HG03280 (cell line): ENCODE measurements around the gene ZNF485.
"Not testable (repeated sequence)": the region's sequence is repeated elsewhere in the genome, so short reads cannot be mapped to it uniquely, and the experiment has no call there.

Source experiments
- ATAC-seq: cut with Tn5 transposase; IDR thresholded peaks from one replicate; pipeline ENCODE4 v1.9.1; 2021; ENCODE audit warnings: mild to moderate bottlenecking, moderate library complexity; ENCODE audit not compliant: unreplicated experiment

ZNF485 gene

DNA sequence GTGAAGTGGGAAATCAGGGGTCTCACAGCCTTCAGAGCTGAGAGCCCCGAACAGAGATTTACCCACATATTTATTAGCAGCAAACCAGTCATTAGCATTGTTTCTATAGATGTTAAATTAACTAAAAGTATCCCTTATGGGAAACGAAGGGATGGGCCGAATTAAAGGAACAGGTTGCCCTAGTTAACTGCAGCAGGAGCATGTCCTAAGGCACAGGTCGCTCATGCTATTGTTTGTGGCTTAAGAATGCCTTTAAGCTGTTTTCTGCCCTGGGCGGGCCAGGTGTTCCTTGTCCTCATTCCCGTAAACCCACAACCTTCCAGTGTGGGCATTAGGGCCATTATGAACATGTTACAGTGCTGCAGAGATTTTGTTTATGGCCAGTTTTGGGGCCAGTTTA is 4.7 kb upstream of the ZNF485 start:
- ATAC-seq, result not testable (repeated sequence)

DNA sequence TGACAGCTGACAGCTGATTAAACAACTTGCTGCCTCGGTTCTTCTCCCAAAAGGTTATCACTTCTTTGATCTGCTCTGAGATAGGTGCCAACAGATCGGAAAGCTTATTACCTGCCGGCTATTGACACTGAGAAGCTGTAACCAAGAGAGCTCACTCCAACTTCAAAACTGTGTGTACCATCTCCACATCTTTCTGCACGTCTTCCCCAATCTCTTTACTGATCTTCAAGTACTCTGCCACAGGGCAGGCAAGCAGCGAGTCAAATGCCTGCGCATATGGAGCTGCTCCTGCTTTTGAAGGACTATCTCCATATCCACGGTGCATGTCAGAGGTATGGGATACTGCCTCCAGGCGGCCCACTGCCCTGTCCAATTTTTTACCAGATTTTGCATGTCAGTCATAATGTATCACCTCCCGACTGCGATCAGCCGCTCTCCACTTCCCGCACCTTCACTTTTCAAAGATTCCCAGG is 352 bp upstream of the ZNF485 start:
- peak; percentile 18 for ATAC-seq

DNA sequence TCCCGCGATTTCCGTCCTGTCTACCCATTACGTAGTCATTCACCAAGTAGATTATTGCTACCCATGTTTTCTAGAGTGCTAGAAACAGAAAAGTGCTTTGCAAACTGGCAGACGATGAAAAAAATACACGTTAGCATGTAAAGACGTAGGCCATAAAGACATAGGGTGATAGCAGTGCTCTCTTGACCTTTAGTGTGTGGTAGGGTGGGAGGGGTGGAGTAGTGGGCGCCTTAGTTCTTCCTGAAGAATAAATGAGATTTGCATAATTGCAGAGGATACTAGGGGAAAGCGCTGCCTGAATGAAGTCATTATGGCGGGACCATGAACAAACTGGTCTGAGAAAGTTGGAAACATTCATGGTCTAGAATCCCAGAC is 948 bp downstream of the ZNF485 start:
- no peak for ATAC-seq

DNA sequence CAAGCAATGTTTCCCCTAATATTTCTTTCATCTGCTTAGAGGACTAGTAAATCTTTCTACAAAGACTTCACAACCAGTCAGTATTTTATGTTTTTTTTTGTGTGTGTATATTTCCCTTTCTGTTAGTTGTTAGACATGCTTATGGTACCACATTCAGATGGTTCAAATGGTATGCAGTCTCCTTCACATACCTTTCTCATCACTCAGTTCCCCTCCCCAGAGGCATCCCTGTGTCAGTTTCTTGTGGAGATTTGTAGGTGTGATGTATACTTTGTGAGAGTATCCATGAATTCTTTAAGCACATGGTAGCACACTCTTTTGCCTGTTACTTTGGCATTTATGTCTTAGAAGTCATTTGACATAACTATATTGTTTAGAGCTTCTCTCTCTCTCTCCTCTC is 4.4 kb downstream of the ZNF485 start:
- no peak for ATAC-seq

DNA sequence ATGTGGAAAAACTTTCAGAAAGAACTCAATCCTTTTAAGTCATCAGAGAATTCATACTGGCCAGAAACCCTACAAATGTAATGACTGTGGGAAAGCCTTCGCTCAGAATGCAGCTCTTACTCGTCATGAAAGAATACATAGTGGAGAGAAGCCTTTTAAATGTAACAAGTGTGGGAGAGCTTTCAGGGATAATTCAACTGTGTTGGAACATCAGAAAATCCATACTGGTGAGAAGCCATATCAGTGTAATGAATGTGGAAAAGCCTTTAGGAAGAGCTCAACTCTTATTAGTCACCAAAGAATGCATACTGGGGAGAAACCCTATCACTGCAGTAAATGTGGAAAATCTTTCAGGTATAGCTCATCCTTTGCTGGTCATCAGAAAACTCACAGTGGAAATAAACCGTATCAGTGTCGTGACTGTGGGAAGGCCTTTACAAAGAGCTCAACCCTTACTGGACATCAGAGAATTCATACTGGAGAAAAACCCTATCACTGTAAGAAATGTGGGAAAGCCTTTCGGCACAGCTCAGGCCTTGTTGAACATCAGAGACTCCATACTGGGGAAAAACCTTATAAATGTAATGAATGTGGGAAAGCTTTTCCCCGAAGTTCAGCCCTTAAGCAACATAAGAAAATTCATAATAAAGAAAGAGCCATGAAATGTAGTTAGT is 10.6 kb downstream of the ZNF485 start:
- no peak for ATAC-seq

DNA sequence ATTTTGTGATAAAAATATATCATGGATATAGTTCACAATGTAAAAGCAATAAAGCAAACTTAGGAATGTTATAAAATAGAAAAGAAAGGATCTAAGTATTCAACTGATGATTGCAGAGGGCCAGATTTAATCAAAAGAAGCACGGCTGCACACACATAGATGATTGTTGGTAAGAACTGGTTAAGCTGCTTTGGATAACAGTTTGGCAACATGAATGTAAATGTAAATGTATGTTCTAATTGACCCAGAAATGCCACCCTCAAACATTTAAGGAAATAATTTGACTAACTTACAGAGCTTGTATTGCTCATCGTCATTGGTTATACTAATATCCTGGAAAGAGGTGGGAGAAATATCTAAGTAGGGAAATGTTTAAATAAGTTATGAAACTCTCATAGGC is 13.1 kb downstream of the ZNF485 start:
- ATAC-seq, result no peak

DNA sequence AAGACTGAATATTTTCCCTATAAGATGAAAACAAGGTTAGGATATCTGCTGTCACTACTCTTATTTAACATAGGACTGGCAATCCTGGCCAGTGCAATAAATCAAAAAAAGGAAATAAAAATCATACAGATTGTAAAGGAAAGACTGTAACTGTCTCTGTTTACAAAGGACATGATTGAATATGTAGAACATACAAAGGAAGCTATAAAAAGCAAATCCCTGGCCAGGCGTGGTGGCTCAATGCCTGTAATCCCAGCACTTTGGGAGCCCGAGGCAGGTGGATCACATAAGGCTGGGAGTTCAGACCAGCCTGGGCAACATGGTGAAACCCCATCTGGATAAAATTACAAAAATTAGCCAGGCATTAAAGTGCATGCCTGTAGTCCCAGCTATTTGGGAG is 15.8 kb downstream of the ZNF485 start:
- no peak for ATAC-seq

DNA sequence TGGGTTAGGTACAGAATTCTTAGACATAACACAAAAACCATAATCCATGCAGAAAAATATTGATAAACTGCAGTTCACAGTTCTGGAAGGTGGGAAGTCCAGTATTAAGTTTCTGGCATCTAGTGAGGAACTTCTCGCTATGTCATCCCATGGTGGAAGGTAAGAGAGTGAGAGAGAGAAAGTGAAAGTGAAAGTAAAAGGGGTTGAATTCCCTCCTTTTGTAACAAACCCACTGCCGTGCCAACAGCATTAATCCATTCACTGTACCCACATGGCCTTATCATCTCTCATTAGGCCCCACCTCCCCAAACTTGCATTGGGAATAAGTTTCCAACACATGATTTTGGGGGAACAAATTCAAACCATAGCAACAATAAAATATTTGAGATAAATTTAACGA is 17.1 kb downstream of the ZNF485 start:
- ATAC-seq, result no peak

DNA sequence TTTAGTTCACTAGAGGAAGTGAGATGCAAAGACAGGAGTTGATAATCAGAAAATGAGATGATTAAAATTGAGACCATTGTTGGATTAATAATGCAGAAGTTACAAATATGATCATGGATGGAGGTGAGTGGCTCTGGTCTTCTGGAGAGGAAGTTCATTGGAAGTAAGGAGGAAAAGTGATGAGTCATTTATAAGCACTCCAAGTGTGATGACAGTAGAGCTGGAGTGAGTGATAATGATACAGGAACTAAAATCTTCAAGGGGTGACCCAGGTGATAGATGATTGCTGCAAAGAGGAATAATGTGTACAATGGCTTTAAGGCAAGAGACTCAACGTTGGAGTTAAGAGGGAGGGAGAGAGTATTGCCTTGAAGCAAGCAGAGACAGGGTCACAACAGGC is 21.7 kb downstream of the ZNF485 start:
- ATAC-seq, result no peak

DNA sequence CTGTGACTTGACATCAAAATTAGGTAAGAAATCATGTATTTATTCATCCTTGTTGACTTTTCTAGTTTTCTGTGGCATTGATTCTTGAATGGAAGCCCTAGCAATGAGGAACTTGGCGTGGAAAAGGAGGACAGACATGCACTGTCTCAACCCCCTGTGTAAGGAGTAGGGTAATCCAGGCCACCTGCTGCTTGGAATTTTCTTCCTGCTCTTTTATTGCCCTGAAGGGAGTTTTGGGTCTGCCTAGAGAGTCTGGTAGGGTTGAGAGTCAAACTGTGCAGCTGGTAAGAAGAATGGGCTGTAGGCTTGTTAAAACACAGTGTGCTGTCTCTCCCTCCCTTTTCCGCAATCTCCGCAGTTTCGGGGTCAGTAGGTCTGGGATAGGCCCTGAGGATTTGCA is 22.7 kb downstream of the ZNF485 start:
- no peak for ATAC-seq

DNA sequence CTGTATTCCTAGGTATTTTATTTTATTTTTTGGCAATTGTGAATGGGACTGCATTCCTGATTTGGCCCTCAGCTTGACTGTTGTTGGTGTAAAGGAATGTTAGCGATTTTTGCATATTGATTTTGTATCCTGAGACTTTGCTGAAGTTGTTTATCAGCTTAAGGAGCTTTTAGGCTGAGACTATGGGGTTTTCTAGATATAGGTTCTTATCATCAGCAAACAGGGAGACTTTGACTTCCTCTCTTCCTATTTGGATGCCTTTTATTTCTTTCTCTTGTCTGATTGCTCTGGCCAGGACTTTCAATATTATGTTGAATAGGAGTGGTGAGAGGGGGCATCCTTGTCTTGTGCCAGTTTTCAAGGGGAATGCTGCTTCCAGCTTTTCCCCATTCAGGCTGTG is 29.6 kb downstream of the ZNF485 start:
- not testable (repeated sequence) for ATAC-seq

DNA sequence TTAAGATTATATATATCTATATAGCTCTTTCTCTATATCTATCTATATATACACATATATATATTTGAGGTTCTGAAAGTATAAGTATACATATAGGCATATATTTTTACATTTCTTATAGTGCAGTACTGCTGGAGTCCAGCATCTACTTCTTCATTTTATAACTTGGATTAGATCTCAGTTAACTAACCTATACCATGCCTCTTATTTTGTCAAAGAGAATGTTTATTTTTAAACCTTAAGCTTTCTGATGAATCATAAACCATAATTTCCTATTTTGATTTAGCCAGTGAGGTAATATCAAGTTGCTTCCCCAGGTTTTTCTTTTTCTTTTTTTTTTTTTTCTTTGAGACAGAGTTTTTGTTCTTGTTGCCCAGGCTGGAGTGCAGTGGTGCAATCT is 34.4 kb downstream of the ZNF485 start:
- ATAC-seq, result no peak

DNA sequence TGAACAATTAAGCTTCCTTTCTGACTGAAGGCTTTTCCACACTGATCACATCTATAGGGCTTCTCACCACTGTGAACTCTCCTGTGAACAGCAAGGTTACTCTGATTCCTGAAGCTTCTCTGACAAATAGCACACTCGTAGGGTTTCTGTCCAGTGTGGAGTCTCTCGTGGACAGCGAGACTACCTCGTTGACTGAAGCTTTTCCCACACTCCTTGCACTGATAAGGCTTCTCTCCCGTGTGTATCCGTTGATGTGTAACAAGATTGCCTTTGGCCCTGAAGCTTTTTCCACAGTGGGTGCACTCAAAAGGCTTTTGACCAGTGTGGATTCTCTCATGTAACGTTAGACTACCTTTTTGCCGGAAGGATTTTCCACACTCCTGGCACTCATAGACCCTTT is 38.0 kb downstream of the ZNF485 start:
- no peak for ATAC-seq

DNA sequence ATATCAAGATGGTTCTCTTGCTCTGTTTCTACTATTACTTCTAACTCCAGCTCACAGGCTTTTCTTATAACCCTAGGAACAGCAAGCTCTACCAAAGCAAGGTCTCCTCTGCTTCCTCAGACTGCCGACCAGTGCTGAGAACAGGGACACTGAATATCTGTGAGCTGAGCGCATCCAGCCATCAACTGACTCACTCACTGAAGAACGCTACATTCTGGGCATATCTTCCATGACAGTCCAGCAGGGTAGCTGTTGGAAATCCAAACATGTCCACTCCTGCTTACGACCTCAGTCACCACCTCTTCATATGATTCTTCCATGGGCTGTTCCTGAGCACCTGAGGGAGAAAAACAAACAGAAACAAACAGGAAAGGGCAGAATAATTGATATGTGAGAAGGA is 39.6 kb downstream of the ZNF485 start:
- no peak for ATAC-seq

DNA sequence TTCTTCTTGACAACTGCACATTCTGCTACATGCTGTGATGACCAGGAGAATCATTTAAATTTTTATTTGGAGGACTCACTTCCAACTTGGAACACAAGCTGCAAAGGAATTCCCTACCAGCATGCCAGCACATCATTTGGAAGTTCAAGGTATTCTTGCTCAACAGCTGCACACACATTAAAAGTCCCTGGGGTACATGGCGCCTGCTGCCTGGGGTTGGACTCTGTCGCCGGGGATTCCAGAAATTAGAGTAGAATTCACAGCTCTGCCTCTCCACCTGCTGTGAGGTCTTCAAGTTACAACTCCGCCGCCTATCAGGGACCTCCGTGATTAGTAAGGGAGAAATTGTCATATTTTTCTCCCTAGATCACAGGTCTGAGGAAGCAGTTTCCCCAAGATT is 41.3 kb downstream of the ZNF485 start:
- no peak for ATAC-seq

DNA sequence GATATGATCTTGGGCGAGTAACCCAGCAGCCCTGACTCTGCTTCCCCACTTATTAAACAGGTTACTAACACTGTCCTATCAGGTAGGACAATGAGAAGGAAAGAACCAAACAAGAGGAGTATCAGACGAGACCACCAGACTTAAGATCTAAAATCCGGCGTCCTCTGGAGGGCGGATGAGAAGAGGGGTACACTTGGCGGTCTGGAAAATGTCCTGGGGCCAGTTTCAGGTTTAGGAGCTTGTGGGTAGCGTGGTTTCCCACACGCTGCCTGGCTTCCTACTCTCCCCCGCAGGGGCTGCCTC is 41.8 kb downstream of the ZNF485 start:
- no peak for ATAC-seq

DNA sequence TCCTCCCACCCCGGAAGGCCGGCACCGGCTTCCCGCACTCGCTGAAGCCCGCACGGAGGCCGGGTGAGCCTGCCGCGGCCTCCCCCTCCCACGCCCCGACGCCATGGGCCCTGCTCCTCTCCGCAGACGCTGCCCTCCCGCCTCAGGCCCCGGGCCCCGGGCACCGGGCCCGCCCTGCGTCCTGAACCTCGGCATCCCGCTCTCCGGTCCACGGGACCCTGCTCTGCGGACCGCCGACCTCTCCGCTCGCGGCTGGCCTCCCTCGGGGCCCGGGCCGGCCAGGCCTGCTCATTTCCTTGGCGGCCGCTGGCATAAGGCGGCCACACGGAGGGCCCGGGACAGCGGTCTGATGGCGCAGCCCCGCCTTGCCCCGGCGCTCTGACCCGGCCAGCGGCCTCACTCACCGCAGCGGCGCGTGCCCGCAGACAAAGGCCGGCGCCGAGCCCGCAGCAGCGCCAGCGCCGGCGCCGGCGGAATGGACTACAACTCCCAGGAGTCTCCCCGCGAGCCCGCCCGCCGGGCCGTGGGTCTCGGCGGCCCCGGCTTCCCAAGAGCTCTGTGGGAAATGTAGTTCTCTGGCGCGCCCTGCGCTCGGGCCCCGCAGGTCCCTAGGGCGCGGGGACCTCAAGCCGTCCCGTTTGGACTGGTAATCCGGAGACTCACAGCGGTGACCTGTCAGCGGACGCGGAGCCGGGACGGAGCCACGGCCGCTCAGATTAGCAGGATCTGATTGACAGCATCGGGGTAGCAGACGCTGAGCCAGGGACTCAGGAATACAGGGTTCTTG is 42.4 kb downstream of the ZNF485 start, which contains the start of gene ZNF32:
Gene ZNF32, minus strand, starts transcription at position 484 of the 787 bp plus-strand sequence. CDS start 2,748 bp downstream, outside the sequence.
- peak; percentile 99 for ATAC-seq

DNA sequence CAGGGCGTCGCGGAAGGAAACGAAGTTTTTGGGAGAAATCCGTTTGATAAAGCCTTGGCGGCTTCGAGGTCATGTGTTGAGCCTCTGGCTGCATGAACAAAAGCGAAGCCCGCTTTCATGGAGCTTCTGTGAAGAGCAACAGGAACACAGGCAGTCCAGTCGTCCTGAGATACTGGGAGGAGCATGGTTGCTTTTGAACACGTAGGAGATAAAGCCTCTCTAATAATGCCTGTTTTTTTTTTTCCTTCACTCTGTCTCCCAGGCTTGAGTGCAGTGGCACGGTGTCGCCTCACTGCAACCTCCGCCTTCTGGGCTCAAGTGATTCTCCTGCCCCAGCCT is 42.9 kb downstream of the ZNF485 start:
- peak; percentile 1 for ATAC-seq

DNA sequence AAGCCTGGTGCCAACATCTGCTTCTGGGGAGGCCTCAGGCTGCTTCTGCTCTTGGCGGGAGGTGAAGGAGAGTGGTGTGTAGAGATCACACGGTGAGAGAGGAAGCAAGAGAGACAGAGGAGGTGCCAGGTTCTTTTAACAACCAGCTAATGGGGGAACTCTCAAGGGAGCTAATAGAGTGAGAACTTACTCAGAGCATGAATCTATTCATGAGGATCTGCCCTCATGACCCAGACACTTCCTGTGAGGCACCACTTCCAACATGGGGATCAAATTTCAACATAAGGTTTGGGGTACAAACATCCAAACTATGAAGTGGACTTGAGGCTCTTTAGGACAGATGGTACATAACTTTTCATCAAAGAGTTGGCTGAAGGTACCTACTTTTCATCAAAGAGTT is 47.5 kb downstream of the ZNF485 start:
- ATAC-seq, result no peak

DNA sequence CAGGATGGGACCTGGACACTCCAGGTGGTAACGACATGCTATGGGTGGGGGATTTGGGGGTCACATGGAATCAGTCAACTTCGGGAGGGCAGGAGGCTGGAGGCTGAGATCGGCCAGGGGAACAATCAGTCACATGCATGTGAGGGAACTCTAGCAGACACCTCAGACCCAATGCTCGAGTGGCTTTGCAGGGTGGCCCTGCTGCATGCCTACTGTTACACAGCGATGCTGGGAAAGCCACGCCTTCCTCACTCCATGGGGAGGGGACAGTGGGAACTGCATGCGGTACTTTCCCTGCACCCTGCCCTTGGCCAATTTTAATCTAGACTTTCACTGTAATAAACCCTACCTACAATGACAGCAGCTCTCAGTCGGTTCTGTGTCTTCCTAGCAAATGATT is 49.1 kb downstream of the ZNF485 start:
- ATAC-seq, result no peak

DNA sequence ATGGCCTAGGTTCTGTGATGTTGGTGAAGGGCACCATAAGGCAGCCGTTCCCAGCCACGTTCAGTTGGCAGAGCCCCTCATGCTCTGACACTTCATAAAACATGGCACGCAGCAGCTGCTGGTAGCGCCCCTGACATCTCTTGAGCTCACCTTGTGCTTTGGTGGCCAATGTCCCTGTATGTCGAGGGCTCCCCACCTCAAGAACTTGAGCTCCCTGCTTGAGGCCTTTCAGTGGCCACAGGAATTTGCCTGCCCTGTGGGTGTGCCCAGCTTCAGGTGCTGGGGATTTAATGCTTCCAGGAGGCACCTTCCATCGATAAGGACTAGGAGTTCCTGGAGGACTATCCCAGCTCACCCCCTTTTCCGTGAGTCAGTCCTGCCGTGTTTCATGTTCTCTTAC is 52.0 kb downstream of the ZNF485 start:
- no peak for ATAC-seq

DNA sequence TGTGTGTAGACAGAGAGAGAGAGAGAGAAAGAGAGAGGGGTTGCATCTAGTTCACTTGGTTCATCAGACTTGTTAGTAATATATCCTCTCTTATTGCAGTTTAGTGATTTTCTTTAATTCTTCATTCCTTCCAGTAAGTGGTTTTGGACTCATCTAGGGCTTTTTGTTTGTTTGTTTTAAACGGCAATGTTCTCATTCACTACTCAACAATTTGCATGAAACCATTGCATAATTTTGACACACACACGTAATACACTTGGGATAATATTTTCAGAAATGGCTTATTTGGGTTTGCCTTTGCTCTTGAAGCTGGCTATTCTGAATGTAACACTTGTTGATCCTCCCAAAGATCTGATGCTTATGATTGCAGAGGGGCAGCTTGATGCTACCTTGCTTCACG is 58.8 kb downstream of the ZNF485 start:
- no peak for ATAC-seq

DNA sequence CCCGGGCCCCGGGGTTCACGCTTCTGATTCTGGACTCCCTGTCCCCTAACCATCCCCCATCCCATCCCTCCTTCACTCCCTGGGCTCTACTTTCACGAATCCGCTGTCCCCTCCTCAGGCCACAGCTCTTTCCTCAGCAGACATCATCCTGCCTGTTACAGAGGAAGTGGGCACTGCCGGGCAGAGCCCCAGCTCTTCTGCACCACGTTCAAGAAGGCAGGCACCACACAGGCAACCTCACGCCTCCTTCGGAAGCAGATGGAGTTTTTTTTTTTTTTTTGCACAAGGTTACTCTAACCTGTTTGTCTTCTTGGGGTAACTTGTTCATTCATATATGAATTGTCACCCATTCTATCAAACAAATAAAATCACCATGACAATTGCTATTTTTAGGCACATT is 60.3 kb downstream of the ZNF485 start:
- no peak for ATAC-seq
